PC-3 (cell line): ENCODE results near the gene GFOD2. TPM values are rescaled to one million over a fixed set of nuclear protein-coding genes. Genes with fewer than 3 reads are reported as not detected.
A peak's percentile ranks its signal among the peaks of the same experiment; 100 is the strongest.

Source experiments
- ATAC-seq: fragments of 200-7000 bp; cut with Tn5 transposase; 2 replicates; pipeline ENCODE4 v1.9.1; 2020; ENCODE audit warnings: mild to moderate bottlenecking, moderate library complexity
- BruUV-seq: library from RNA; stranded (reverse); fragments of 400-500 nt; replicated peaks from 2 replicates; lab custom pipeline; 2021; lab: Mats Ljungman, UMichigan
- CTCF ChIA-PET: fragments of 300-600 bp; sonication (Branson Sonifier 250); formaldehyde crosslinking; loops from one replicate; lab custom pipeline; 2022; ENCODE audit warnings: antibody characterized with exemption; lab: Charles Lee
- POLR2A ChIA-PET: fragments of 300-600 bp; sonication (Branson Sonifier 250); formaldehyde crosslinking; loops from one replicate; lab custom pipeline; 2022; ENCODE audit warnings: antibody characterized with exemption; ENCODE audit not compliant: unreplicated experiment; lab: Charles Lee
- DNase-seq: peaks from one replicate; pipeline ENCODE4 v3.0.0-alpha.2; 2015
- H2AFZ ChIP-seq: fragments of 300-600 bp; sonication (generic); 2 replicates; pipeline ENCODE4 v1.6.0; 2016; ENCODE audit warnings: antibody characterized with exemption, low read length
- H3F3A ChIP-seq: fragments of 300-600 bp; sonication (generic); one replicate; pipeline ENCODE4 v1.6.0; 2017; ENCODE audit warnings: antibody characterized with exemption, low read length, control low read depth, mild to moderate bottlenecking; ENCODE audit not compliant: unreplicated experiment
- H3K27ac ChIP-seq: fragments of 300-600 bp; sonication (generic); 2 replicates; pipeline ENCODE4 v1.5.1; 2016; ENCODE audit warnings: mild to moderate bottlenecking, low read length
- H3K27me3 ChIP-seq: fragments of 300-600 bp; sonication (generic); 2 replicates; pipeline ENCODE4 v1.6.1; 2016; ENCODE audit warnings: low read length, mixed read lengths
- H3K36me3 ChIP-seq: fragments of 300-600 bp; sonication (generic); 2 replicates; pipeline ENCODE4 v1.6.1; 2016; ENCODE audit warnings: low read depth, mixed run types, low read length, mixed read lengths
- H3K4me1 ChIP-seq: fragments of 300-600 bp; sonication (generic); 2 replicates; pipeline ENCODE4 v1.5.1; 2016; ENCODE audit warnings: low read length; ENCODE audit not compliant: insufficient read depth
- H3K4me2 ChIP-seq: fragments of 300-600 bp; sonication (generic); 2 replicates; pipeline ENCODE4 v1.6.0; 2016; ENCODE audit warnings: low read length
- H3K4me3 ChIP-seq: fragments of 300-600 bp; sonication (generic); 2 replicates; pipeline ENCODE4 v1.5.1; 2016; ENCODE audit warnings: mild to moderate bottlenecking, low read length, mixed read lengths
- H3K79me2 ChIP-seq: fragments of 300-600 bp; sonication (generic); 2 replicates; pipeline ENCODE4 v1.6.1; 2017; ENCODE audit warnings: low read length, mixed read lengths
- H3K9ac ChIP-seq: fragments of 300-600 bp; sonication (generic); 2 replicates; pipeline ENCODE4 v1.6.0; 2016; ENCODE audit warnings: mild to moderate bottlenecking, low read length
- H3K9me2 ChIP-seq: fragments of 300-600 bp; sonication (generic); replicated peaks from 2 replicates; pipeline ENCODE4 v1.6.1; 2016; ENCODE audit warnings: mixed run types, low read length, mixed read lengths
- H3K9me3 ChIP-seq: fragments of 300-600 bp; sonication (generic); 2 replicates; pipeline ENCODE4 v1.6.1; 2016; ENCODE audit warnings: low read length, mixed read lengths
- H4K20me1 ChIP-seq: fragments of 300-600 bp; sonication (generic); 2 replicates; pipeline ENCODE4 v1.6.1; 2016; ENCODE audit warnings: low read length, mixed read lengths
- CTCF ChIP-seq: fragments of 300-600 bp; sonication (generic); conservative IDR thresholded peaks from 2 replicates; pipeline ENCODE4 v1.5.1; 2017; ENCODE audit warnings: antibody characterized with exemption, low read depth, mild to moderate bottlenecking, low read length
- EZH2 ChIP-seq: fragments of 300-600 bp; sonication (generic); IDR thresholded peaks from one replicate; pipeline ENCODE4 v1.6.1; 2017; ENCODE audit warnings: antibody characterized with exemption, mild to moderate bottlenecking, low read length; ENCODE audit not compliant: unreplicated experiment
- EZH2phosphoT487 ChIP-seq: fragments of 300-600 bp; sonication (generic); IDR thresholded peaks from 2 replicates; pipeline ENCODE4 v1.6.1; 2018; ENCODE audit warnings: mild to moderate bottlenecking, antibody characterized with exemption, low read length, borderline replicate concordance
- intact Hi-C: fragments of 100-400 bp; cut with micrococcal nuclease; formaldehyde crosslinking; loops from 2 replicates; pipeline ENCODE4 v1.9.0; 2023
- total RNA-seq: library from RNA; depleted of rRNA; stranded (reverse); fragments of >200 nt; gene quantifications from 2 replicates; pipeline ENCODE4 v1.2.3, GENCODE V29; 2014

The GFOD2 gene
- total RNA-seq, 1 experiment from 2014 or later: 21.8 TPM

DNA sequence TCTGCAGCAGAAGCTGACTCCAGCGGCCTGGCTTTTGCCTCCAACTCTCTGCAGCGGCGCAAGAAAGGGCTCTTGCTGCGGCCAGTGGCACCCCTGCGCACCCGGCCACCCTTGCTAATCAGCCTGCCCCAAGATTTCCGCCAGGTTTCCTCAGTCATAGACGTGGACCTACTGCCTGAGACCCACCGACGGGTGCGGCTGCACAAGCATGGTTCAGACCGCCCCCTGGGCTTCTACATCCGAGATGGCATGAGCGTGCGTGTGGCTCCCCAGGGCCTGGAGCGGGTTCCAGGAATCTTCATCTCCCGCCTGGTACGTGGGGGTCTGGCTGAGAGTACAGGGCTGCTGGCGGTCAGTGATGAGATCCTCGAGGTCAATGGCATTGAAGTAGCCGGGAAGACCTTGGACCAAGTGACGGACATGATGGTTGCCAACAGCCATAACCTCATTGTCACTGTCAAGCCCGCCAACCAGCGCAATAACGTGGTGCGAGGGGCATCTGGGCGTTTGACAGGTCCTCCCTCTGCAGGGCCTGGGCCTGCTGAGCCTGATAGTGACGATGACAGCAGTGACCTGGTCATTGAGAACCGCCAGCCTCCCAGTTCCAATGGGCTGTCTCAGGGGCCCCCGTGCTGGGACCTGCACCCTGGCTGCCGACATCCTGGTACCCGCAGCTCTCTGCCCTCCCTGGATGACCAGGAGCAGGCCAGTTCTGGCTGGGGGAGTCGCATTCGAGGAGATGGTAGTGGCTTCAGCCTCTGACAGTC lies 57.0 kb downstream of the GFOD2 start:
- H3K4me2 ChIP-seq: peak overlapping the region; percentile 100
- peaks cover 3% of the 10 kb centered on the region for H3F3A ChIP-seq
- H4K20me1 ChIP-seq: no peaks in the 10 kb centered on the region
- H3K9ac ChIP-seq: no peak overlapping the region
- ChIA-PET CTCF (no interaction called here), POLR2A (no interaction called here)
- no TSS peak for BruUV-seq
- H3K79me2 ChIP-seq: peaks cover 11% of the 10 kb centered on the region
- TF ChIP-seq CTCF (no peak), EZH2phosphoT487 (no peak), EZH2 (no peak)
- intact Hi-C loops: loop anchor here (2.0 kb wide), 1 partner anchor 99 kb away; the partner anchor contains the start of gene CTCF
- H3K9me2 ChIP-seq: no peaks in the 10 kb centered on the region
- no peaks in the 10 kb centered on the region for H3K36me3 ChIP-seq
- no peak overlapping the region for H2AFZ ChIP-seq
- no peaks in the 10 kb centered on the region for H3K9me3 ChIP-seq
- H3K27me3 ChIP-seq: no peaks in the 10 kb centered on the region
- H3K4me1 ChIP-seq: peaks cover 6% of the 10 kb centered on the region; the same call in 1 of the 2 replicates
- no peak overlapping the region for H3K27ac ChIP-seq
- DNase-seq (no peak), ATAC-seq (no peak)
- no peak overlapping the region; the same call in 1 of the 2 replicates for H3K4me3 ChIP-seq

- H3K4me3 ChIP-seq: peak overlapping the region; percentile 91
- H2AFZ ChIP-seq: peak overlapping the region; percentile 76
- TF ChIP-seq CTCF (no peak), EZH2phosphoT487 (no peak), EZH2 (no peak)
- no peaks in the 10 kb centered on the region for H3K9me3 ChIP-seq
- peaks cover 11% of the 10 kb centered on the region for H3K79me2 ChIP-seq
- no peaks in the 10 kb centered on the region for H3K9me2 ChIP-seq
- peaks cover 3% of the 10 kb centered on the region for H3F3A ChIP-seq
- no peak overlapping the region for H3K27ac ChIP-seq
- peak overlapping the region; percentile 100 for H3K4me2 ChIP-seq
- DNase-seq (peak; percentile 45), ATAC-seq (peak; percentile 19)
- intact Hi-C loops: loop anchor here (2.0 kb wide), 1 partner anchor 98 kb away; the partner anchor contains the start of gene CTCF
- H3K27me3 ChIP-seq: no peaks in the 10 kb centered on the region
- CTCF ChIA-PET: interaction anchor here (1.5 kb wide), 1 partner anchor 99 kb away, joined by 4 read pairs; the partner anchor contains the start of gene CTCF
- H3K4me1 ChIP-seq: peaks cover 6% of the 10 kb centered on the region; the same call in 1 of the 2 replicates
- H3K9ac ChIP-seq: peak overlapping the region; percentile 34; the same call in 1 of the 2 replicates
- POLR2A ChIA-PET: no interaction called here
- BruUV-seq: no TSS peak
- H3K36me3 ChIP-seq: no peaks in the 10 kb centered on the region
- H4K20me1 ChIP-seq: no peaks in the 10 kb centered on the region
Observed at GRCh38 chr16:67661101-67661761, 57.9 kb downstream of the GFOD2 start.
